GM23248 (cell line): ENCODE data around the gene TMEM94. TPM values are rescaled to one million over a fixed set of nuclear protein-coding genes. Genes with fewer than 3 reads are reported as not detected.

ENCODE experiments used
- DNase-seq: peaks from one replicate; pipeline ENCODE4 v3.0.0-alpha.2; 2015
- H2AFZ ChIP-seq: fragments of 200-600 bp; sonication (generic); 2 replicates; pipeline ENCODE4 v1.6.1; 2016; ENCODE audit warnings: antibody characterized with exemption
- H3F3A ChIP-seq: fragments of 200-600 bp; sonication (generic); 2 replicates; pipeline ENCODE4 v1.6.1; 2016; ENCODE audit warnings: mild to moderate bottlenecking, antibody characterized with exemption, mixed run types; ENCODE audit not compliant: insufficient read depth
- H3K27ac ChIP-seq: fragments of 200-600 bp; sonication (generic); 2 replicates; pipeline ENCODE4 v1.5.1; 2016; ENCODE audit warnings: mild to moderate bottlenecking
- H3K27me3 ChIP-seq: fragments of 200-600 bp; sonication (generic); replicated peaks from 2 replicates; pipeline ENCODE4 v1.6.1; 2016; ENCODE audit warnings: mild to moderate bottlenecking; ENCODE audit not compliant: insufficient read depth
- H3K36me3 ChIP-seq: fragments of 200-600 bp; sonication (generic); 2 replicates; pipeline ENCODE4 v1.6.1; 2016; ENCODE audit warnings: low read depth, mild to moderate bottlenecking
- H3K4me1 ChIP-seq: fragments of 200-600 bp; sonication (generic); 2 replicates; pipeline ENCODE4 v1.6.1; 2016; ENCODE audit warnings: mild to moderate bottlenecking; ENCODE audit not compliant: insufficient read depth
- H3K4me2 ChIP-seq: fragments of 200-600 bp; sonication (generic); one replicate; pipeline ENCODE4 v1.6.1; 2016; ENCODE audit warnings: mild to moderate bottlenecking; ENCODE audit not compliant: unreplicated experiment
- H3K4me3 ChIP-seq: fragments of 200-600 bp; sonication (generic); 2 replicates; pipeline ENCODE4 v1.5.1; 2016; ENCODE audit warnings: mild to moderate bottlenecking
- H3K79me2 ChIP-seq: fragments of 200-600 bp; sonication (generic); 2 replicates; pipeline ENCODE4 v1.6.1; 2016; ENCODE audit warnings: mild to moderate bottlenecking; ENCODE audit not compliant: insufficient read depth
- H3K9ac ChIP-seq: fragments of 200-600 bp; sonication (generic); 2 replicates; pipeline ENCODE4 v1.6.1; 2016; ENCODE audit warnings: mild to moderate bottlenecking
- H3K9me2 ChIP-seq: fragments of 200-600 bp; sonication (generic); 2 replicates; pipeline ENCODE4 v1.6.1; 2016; ENCODE audit warnings: mixed run types, mild to moderate bottlenecking, moderate library complexity; ENCODE audit not compliant: insufficient read depth
- H3K9me3 ChIP-seq: fragments of 200-600 bp; sonication (generic); one replicate; pipeline ENCODE4 v1.6.1; 2017; ENCODE audit warnings: low read depth
- H4K20me1 ChIP-seq: fragments of 200-600 bp; sonication (generic); 2 replicates; pipeline ENCODE4 v1.6.0; 2016; ENCODE audit not compliant: insufficient read depth
- EZH2 ChIP-seq: fragments of 200-600 bp; sonication (generic); IDR thresholded peaks from 2 replicates; pipeline ENCODE4 v1.6.1; 2018; ENCODE audit warnings: antibody characterized with exemption, mild to moderate bottlenecking; ENCODE audit not compliant: insufficient read depth, poor library complexity, severe bottlenecking
- EZH2phosphoT487 ChIP-seq: fragments of 200-600 bp; sonication (generic); IDR thresholded peaks from 2 replicates; pipeline ENCODE4 v1.6.1; 2018; ENCODE audit warnings: antibody characterized with exemption, moderate library complexity, mild to moderate bottlenecking, low read depth; ENCODE audit not compliant: insufficient read depth
- WGBS, 2 experiments: methylation state at CpG; one replicate each; pipeline ENCODE4 v1.1.6; 2015 to 2017; ENCODE audit warnings: low lambda C conversion rate in 2 of 2, low coverage in 1 of 2; ENCODE audit errors: missing lambda C conversion rate in 2 of 2; 5-methylcytosine and 5-hydroxymethylcytosine counted together
- in situ Hi-C: fragments of 300-500 bp; cut with MboI; formaldehyde crosslinking; loops from 2 replicates; pipeline ENCODE4 v1.15.0; 2020
- polyA plus RNA-seq: library from polyadenylated mRNA; unstranded; fragments of >200 nt; fragmentation: Nextera tagmentation; extraction: Ambion mirVana; gene quantifications from 2 replicates; pipeline ENCODE4 v1.2.1, GENCODE V29; 2016
- total RNA-seq: library from RNA; depleted of rRNA; stranded (reverse); fragments of >200 nt; shearing (Covaris generic); gene quantifications from 2 replicates; pipeline ENCODE4 v1.2.3, GENCODE V29; 2014

The TMEM94 gene
- total and polyA plus RNA-seq, 2 experiments from 2014 or later, result 14.3 to 24.5 TPM

DNA sequence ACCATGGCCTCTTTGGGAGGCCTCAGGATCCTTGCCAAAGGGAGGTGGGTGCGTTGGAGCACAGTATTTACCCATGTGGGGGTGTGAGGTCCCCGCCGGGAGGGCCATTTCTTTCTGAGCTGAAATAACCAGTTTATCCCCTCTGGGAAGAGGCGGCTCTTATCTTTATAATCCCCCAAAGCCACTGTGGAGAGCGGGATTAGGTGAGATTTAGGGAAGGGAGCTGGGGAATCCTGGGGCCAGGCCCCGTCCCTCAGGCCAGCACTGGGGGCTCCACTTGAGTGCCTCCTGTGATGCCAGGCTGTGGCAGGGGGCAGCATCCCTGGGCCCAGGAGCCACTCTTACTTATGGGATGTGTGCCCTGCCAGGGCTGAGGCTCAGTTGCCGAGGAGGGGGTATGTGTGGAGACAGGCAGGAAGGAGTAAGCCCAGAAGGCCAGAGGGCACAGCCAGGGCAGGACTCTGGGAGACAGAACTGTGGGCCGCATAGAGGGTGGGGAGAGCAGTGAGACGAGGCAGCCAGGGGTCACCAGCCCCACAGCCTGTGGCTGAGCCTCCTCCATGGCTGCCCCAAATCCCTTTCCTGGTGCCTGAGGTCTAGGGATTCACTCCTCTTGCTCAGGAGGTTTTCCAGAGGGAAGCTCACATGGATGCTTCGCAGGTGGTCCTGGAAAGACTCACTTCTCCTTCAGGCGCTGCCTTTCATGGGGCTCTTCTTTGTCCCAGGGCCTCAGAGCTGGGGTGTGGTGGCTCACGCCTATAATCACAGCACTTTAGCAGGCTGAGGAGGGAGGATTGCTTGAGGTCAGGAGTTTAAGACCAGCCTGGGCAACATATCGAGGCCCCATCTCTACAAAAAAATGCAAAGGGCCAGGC, 25.0 kb downstream of the TMEM94 start:
- no peaks in the 10 kb centered on the region for H3K9me3 ChIP-seq
- no peak for DNase-seq
- no peak for TF ChIP-seq EZH2phosphoT487
- no peak for TF ChIP-seq EZH2
- no peaks in the 10 kb centered on the region for H3K36me3 ChIP-seq
- H3K79me2 ChIP-seq, result no peaks in the 10 kb centered on the region
- H3K4me1 ChIP-seq, result no peaks in the 10 kb centered on the region
- H2AFZ ChIP-seq, result no peak overlapping the region
- WGBS, 2 experiments, result 85 to 89% methylated on average over 13 of the region's 13 CpGs
- H3K4me2 ChIP-seq, result no peak overlapping the region
- H3F3A ChIP-seq, result no peaks in the 10 kb centered on the region
- H4K20me1 ChIP-seq, result no peaks in the 10 kb centered on the region
- no peaks in the 10 kb centered on the region for H3K9me2 ChIP-seq
- H3K27me3 ChIP-seq, result no peaks in the 10 kb centered on the region
- no peak overlapping the region for H3K27ac ChIP-seq
- in situ Hi-C loops, result no loop called here
- H3K9ac ChIP-seq, result no peak overlapping the region
- no peak overlapping the region for H3K4me3 ChIP-seq

DNA sequence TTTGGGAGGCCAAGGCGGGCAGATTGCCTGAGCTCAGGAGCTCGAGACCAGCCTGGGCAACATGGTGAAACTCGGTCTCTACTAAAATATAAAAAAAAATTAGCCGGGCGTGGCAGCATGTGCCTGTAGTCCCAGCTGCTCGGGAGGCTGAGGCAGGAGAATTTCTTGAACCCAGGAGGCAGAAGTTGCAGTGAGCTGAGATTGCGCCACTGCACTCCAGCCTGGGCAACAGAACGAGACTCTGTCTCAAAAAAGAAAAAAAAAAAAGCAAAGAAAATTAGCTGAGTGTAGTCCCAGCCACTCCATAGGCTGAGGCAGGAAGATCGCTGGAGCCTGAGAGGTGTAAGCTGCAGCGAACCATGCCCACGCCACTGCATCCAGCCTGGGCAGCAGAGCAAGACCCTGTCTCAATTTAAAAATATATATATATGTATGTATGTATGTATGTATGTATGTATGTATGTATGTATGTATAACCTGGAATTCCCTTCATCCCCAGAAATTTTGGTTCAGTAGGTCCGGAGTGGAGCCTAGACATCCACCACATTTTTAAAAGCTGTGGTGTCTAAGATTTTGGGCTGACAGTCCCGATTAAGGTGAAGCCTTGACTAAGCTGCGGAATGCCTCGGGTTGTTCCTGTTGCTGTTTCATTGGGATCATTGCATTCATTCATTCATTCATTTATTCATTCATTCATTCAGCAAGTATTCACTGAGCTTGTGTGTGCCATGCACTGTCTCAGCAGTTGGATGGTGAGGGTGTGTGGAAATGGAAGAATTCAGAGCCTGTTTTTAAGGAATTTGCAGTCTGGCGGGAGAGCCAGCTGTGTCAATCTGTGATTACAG, 25.9 kb downstream of the TMEM94 start:
- H3K27me3 ChIP-seq, result no peaks in the 10 kb centered on the region
- H3K36me3 ChIP-seq, result no peaks in the 10 kb centered on the region
- no peak for DNase-seq
- no peak overlapping the region for H2AFZ ChIP-seq
- no peak overlapping the region for H3K4me2 ChIP-seq
- WGBS, 2 experiments, result 83% methylated on average over 16 of the region's 16 CpGs
- no peaks in the 10 kb centered on the region for H4K20me1 ChIP-seq
- no peaks in the 10 kb centered on the region for H3K9me3 ChIP-seq
- H3K9me2 ChIP-seq, result no peaks in the 10 kb centered on the region
- TF ChIP-seq EZH2 (no peak), EZH2phosphoT487 (no peak)
- in situ Hi-C loops, result no loop called here
- H3K4me3 ChIP-seq, result no peak overlapping the region
- no peak overlapping the region for H3K9ac ChIP-seq
- H3F3A ChIP-seq, result no peaks in the 10 kb centered on the region
- H3K27ac ChIP-seq, result no peak overlapping the region
- no peaks in the 10 kb centered on the region for H3K4me1 ChIP-seq
- H3K79me2 ChIP-seq, result no peaks in the 10 kb centered on the region

DNA sequence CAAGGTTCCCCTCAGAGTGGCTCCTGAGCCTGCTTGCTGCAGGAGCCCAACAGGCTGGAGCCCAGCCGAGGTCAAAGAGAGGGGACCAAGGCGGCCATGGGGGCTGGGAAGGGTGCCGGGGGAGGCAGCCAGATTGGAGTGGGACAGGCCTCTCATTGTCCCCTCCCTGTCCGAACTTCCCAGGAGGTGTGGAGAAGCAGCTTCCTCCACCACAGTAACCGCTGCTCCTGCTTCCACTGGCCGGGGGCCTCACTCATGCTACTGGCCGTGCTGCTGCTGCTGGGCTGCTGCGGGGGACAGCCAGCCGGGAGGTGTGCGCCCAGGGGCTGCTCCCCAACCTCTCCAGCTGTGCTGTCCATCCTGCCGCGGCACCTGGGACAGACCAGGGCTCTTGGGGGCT, 29.3 kb downstream of the TMEM94 start:
- Histone ChIP-seq H3K36me3 (no peaks in the 10 kb centered on the region), H3K9me2 (no peaks in the 10 kb centered on the region), H3K4me3 (no peak overlapping the region), H3K9ac (no peak overlapping the region), H3K27ac (no peak overlapping the region), H3K4me1 (no peaks in the 10 kb centered on the region), H2AFZ (no peak overlapping the region), H3K79me2 (no peaks in the 10 kb centered on the region), H3K4me2 (no peak overlapping the region), H3K27me3 (no peaks in the 10 kb centered on the region), H4K20me1 (no peaks in the 10 kb centered on the region), H3K9me3 (no peaks in the 10 kb centered on the region), H3F3A (no peaks in the 10 kb centered on the region)
- 91 to 92% methylated on average over 12 of the region's 12 CpGs for WGBS, 2 experiments
- in situ Hi-C loops, result no loop called here
- no peak for DNase-seq
- no peak for TF ChIP-seq EZH2
- no peak for TF ChIP-seq EZH2phosphoT487

DNA sequence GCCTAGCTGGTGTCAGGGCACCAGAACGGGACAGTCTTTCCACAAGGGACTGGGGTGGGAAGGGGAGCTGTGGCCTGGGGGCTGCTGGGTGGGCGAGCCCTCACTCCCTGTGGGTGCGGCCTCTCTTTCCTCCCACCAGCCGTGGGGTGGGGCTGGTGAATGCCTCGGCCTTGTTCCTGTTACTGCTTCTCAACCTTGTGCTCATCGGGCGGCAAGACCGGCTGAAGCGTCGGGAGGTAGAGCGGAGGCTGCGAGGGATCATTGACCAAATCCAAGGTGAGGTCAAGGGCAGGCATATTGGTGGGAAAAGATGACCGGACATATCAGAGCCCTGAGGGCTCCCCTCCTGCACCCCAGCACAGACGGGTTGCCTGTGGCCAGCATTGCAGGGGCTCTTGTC, 29.7 kb downstream of the TMEM94 start:
- Histone ChIP-seq H4K20me1 (no peaks in the 10 kb centered on the region), H3K27ac (no peak overlapping the region), H3K4me2 (no peak overlapping the region), H3K36me3 (no peaks in the 10 kb centered on the region), H3K4me3 (no peak overlapping the region), H3K4me1 (no peaks in the 10 kb centered on the region), H2AFZ (no peak overlapping the region), H3K27me3 (no peaks in the 10 kb centered on the region), H3K79me2 (no peaks in the 10 kb centered on the region), H3K9me2 (no peaks in the 10 kb centered on the region), H3K9ac (no peak overlapping the region), H3K9me3 (no peaks in the 10 kb centered on the region), H3F3A (no peaks in the 10 kb centered on the region)
- in situ Hi-C loops, result no loop called here
- no peak for TF ChIP-seq EZH2phosphoT487
- no peak for TF ChIP-seq EZH2
- DNase-seq, result no peak
- WGBS, 2 experiments, result 86 to 92% methylated on average over 14 of the region's 14 CpGs
